Tibial nerve (tissue), 4 donors: ENCODE data around the gene ZNF14. TPM values are rescaled to one million over a fixed set of nuclear protein-coding genes. Genes with fewer than 3 reads are reported as not detected.
"Not testable (repeated sequence)": the region's sequence is repeated elsewhere in the genome, so short reads cannot be mapped to it uniquely, and the experiment has no call there.

Source experiments
- DNase-seq, 2 donors: peaks; one replicate each; pipeline ENCODE4 v3.0.0-alpha.2; 2019; ENCODE audit warnings: low spot score in 2 of 2
- H3K27ac ChIP-seq, 4 donors: fragments of 200-600 bp; sonication (generic) in 3 of 4; one replicate each; pipeline ENCODE4 v1.5.1; 2017 to 2019; ENCODE audit warnings: mild to moderate bottlenecking in 1 of 4
- H3K27me3 ChIP-seq, 2 donors: fragments of 200-600 bp; sonication (generic) in 1 of 2; one replicate each; pipeline versions ENCODE4 v1.5.1 to v1.6.0; 2017 to 2019
- H3K36me3 ChIP-seq, 3 donors: fragments of 200-600 bp; sonication (generic); one replicate each; pipeline ENCODE4 v1.5.1; 2018 to 2019
- H3K4me1 ChIP-seq, 4 donors: fragments of 200-600 bp; sonication (generic) in 3 of 4; one replicate each; pipeline ENCODE4 v1.5.1; 2017 to 2019
- H3K4me3 ChIP-seq, 4 donors: fragments of 200-600 bp; sonication (generic) in 3 of 4; one replicate each; pipeline ENCODE4 v1.5.1; 2017 to 2019; ENCODE audit warnings: mild to moderate bottlenecking in 1 of 4, moderate library complexity in 1 of 4
- H3K9me3 ChIP-seq, 4 donors: fragments of 200-600 bp; sonication (generic) in 3 of 4; one replicate each; pipeline ENCODE4 v1.5.1; 2017 to 2019
- CTCF ChIP-seq, 5 experiments: fragments of 200-600 bp in 3 of 5; fragments of 450-650 bp in 2 of 5; sonication (generic) in 3 of 5; IDR thresholded peaks; one replicate each; pipeline ENCODE4 v1.5.1; 2016 to 2019; ENCODE audit warnings: antibody characterized with exemption in 5 of 5, mild to moderate bottlenecking in 3 of 5, moderate library complexity in 2 of 5
- EP300 ChIP-seq, 2 donors: sonication (generic); formaldehyde crosslinking; IDR thresholded peaks; one replicate each; pipeline ENCODE4 v1.6.1; 2017; ENCODE audit warnings: antibody characterized with exemption in 2 of 2, mild to moderate bottlenecking in 1 of 2
- POLR2A ChIP-seq, 2 donors: fragments of 450-650 bp; IDR thresholded peaks; one replicate each; pipeline ENCODE4 v1.6.1; 2017; ENCODE audit warnings: antibody characterized with exemption in 2 of 2, mild to moderate bottlenecking in 2 of 2, moderate library complexity in 2 of 2
- WGBS, 2 donors: methylation state at CpG; one replicate each; pipeline ENCODE4 v1.1.5; 2018; 5-methylcytosine and 5-hydroxymethylcytosine counted together
- total RNA-seq, 4 donors: library from RNA; depleted of rRNA; stranded (reverse); fragments of >200 nt; gene quantifications; one replicate each; pipeline ENCODE4 v1.1.0, GENCODE V29; 2016

The ZNF14 gene
- total RNA-seq, 4 donors from 2014 or later = 12.0 to 14.2 (median 13.3) TPM

GRCh38 chr19:19775891-19776205, 42.9 kb upstream of the ZNF14 start:
- no peak for TF ChIP-seq CTCF (IDR thresholded peaks at IDR 0.05)
- no peak for TF ChIP-seq POLR2A (IDR thresholded peaks at IDR 0.05)
- TF ChIP-seq EP300 (IDR thresholded peaks at IDR 0.05) = no peak
- H3K9me3 ChIP-seq = peaks cover 0 to 11% (median 0%) of the 10 kb centered on the region in 4 donors
- WGBS, 2 donors = 3 to 4% methylated on average over 11 of the region's 11 CpGs
- DNase-seq = no peak
- H3K4me3 ChIP-seq = peak overlapping the region; percentile 49 to 94 (median 77)
- H3K4me1 ChIP-seq = peaks cover 0 to 21% (median 12%) of the 10 kb centered on the region in 4 donors
- no peaks in the 10 kb centered on the region for H3K27me3 ChIP-seq
- H3K36me3 ChIP-seq = peaks cover 0 to 16% (median 0%) of the 10 kb centered on the region in 3 donors
- H3K27ac ChIP-seq = peak overlapping the region in 3 of 4 donors; percentile 68 to 82 (median 78)

DNA sequence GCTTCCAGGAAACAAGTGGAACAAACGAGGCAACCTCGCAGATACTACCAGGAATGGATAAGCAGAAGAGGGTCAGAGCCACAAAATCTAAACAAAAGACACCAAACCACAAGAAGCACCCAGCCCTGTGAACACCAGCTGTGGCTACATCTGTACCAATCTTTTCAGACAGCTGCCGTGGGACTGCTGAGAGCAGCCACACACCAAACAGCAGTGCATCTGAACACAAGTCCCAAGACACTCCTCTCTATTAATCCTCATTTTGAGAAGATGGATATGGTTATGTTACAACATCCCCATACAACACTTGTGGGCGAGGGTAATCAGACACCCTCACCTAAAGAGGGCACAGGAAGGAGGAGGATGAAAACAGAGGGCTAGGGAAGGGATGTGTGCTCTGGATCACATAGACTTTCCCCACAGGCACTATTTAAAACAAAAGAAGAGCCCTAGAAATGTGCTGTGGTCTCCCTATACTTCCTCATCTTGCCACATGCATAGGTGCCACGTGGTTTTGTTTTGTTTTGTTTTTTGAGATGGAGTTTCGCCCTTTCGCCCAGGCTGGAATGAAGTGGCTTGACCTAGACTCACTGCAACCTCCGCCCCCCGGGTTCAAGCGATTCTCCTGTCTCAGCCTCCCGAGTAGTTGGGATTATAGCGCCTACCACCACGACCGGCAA, 41.6 kb upstream of the ZNF14 start:
- 90% methylated on average over 14 of the region's 14 CpGs for WGBS, 2 donors
- no peaks in the 10 kb centered on the region for H3K27me3 ChIP-seq
- no peak overlapping the region for H3K27ac ChIP-seq
- no peak overlapping the region for H3K4me3 ChIP-seq
- peaks cover 0 to 14% (median 0%) of the 10 kb centered on the region in 3 donors for H3K36me3 ChIP-seq
- peaks cover 0 to 21% (median 12%) of the 10 kb centered on the region in 4 donors for H3K4me1 ChIP-seq
- TF ChIP-seq POLR2A (IDR thresholded peaks at IDR 0.05) (no peak), EP300 (IDR thresholded peaks at IDR 0.05) (no peak), CTCF (IDR thresholded peaks at IDR 0.05) (no peak)
- peaks cover 0 to 1% (median 0%) of the 10 kb centered on the region in 4 donors for H3K9me3 ChIP-seq
- no peak for DNase-seq

DNA sequence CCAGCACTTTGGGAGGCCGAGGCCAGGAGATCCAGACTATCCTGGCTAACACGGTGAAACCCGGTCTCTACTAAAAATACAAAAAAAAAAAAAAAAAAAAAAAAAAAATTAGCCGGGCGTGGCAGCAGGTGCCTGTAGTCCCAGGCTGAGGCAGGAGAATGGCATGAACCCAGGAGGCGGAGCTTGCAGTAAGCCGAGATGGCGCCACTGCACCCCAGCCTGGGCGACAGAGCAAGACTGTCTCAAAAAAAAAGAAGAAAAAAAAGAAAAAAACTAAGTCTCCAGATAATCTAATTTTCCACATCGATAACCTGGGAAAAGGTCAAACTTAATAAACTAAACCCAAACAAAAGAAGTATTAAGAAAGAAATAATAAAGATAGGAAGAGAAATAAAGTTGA, 39.1 kb upstream of the ZNF14 start:
- 78 to 79% methylated on average over 10 of the region's 10 CpGs for WGBS, 2 donors
- Histone ChIP-seq H3K36me3 (peaks cover 0 to 14% (median 0%) of the 10 kb centered on the region in 3 donors), H3K4me1 (peaks cover 0 to 12% (median 7%) of the 10 kb centered on the region in 4 donors)
- H3K4me3 ChIP-seq, DNase-seq, H3K9me3 ChIP-seq, H3K27me3 ChIP-seq, H3K27ac ChIP-seq: not testable (repeated sequence)

GRCh38 chr19:19769971-19770370, 37.1 kb upstream of the ZNF14 start:
- not testable (repeated sequence) for H3K4me1 ChIP-seq, H3K27me3 ChIP-seq, H3K4me3 ChIP-seq, DNase-seq, H3K9me3 ChIP-seq, H3K27ac ChIP-seq
- 90 to 93% methylated on average over 15 to 27 of the region's 28 CpGs for WGBS, 2 donors
- peaks cover 0 to 14% (median 0%) of the 10 kb centered on the region in 3 donors for H3K36me3 ChIP-seq

DNA sequence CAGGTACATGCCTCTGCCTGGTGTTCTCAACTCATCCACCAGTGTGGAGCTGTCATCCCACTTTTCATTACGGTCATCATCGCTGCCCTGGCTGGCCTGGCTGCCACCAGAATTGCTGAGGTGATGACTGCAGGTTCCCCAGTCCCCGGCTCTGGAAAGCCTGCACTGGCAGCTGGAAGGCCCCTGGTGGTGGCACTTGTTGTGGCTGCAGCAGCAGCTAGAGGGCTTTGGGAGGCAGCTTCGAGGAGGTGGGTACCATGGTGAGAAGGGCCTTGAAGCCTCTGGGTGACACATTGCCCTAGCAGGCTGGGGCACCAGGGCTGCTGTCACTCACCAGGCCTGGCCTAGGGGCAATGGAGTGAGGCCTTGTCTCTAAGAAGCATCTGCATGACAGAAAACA, 25.3 kb upstream of the ZNF14 start:
- no peak overlapping the region for H3K27ac ChIP-seq
- H3K27me3 ChIP-seq = no peaks in the 10 kb centered on the region
- peaks cover 0 to 48% (median 0%) of the 10 kb centered on the region in 3 donors for H3K36me3 ChIP-seq
- no peaks in the 10 kb centered on the region for H3K9me3 ChIP-seq
- H3K4me3 ChIP-seq = no peak overlapping the region
- TF ChIP-seq EP300 (IDR thresholded peaks at IDR 0.05) = no peak
- 87 to 92% methylated on average over 4 of the region's 4 CpGs for WGBS, 2 donors
- DNase-seq = no peak
- H3K4me1 ChIP-seq = no peaks in the 10 kb centered on the region

- Histone ChIP-seq H3K9me3 (peaks cover 0 to 8% (median 0%) of the 10 kb centered on the region in 4 donors), H3K36me3 (peaks cover 0 to 23% (median 0%) of the 10 kb centered on the region in 3 donors), H3K4me3 (no peak overlapping the region), H3K27ac (no peak overlapping the region), H3K4me1 (no peaks in the 10 kb centered on the region), H3K27me3 (no peaks in the 10 kb centered on the region)
- WGBS, 2 donors = 92% methylated on average over 7 to 9 of the region's 11 CpGs
- DNase-seq = no peak
- TF ChIP-seq CTCF (IDR thresholded peaks at IDR 0.05) (no peak), POLR2A (IDR thresholded peaks at IDR 0.05) (no peak), EP300 (IDR thresholded peaks at IDR 0.05) (no peak)
Observed at GRCh38 chr19:19752760-19753403, 20.0 kb upstream of the ZNF14 start.
